LNCAP (cell line): ENCODE measurements around the gene AIFM1.

Source experiments
- TF ChIP-seq, protein P1 (sequence below): fragments of 450-650 bp; IDR thresholded peaks from 2 replicates; pipeline ENCODE4 v1.5.1; 2017; ENCODE audit warnings: mild to moderate bottlenecking

Gene AIFM1

DNA sequence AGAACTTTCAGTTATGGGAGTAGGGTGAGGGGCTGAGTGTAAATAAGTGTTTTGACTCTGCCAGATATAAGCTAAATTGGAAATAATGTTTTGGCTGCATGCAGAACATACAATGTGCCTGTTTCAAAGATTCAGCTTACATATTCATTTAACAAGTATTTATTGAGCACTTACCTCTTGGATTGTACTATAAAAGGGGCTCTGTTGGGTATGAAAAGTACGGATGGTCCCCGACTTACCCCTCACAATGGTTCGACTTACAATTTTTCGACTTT is 799 bp upstream of the AIFM1 start:
- TF ChIP-seq, protein P1, sequence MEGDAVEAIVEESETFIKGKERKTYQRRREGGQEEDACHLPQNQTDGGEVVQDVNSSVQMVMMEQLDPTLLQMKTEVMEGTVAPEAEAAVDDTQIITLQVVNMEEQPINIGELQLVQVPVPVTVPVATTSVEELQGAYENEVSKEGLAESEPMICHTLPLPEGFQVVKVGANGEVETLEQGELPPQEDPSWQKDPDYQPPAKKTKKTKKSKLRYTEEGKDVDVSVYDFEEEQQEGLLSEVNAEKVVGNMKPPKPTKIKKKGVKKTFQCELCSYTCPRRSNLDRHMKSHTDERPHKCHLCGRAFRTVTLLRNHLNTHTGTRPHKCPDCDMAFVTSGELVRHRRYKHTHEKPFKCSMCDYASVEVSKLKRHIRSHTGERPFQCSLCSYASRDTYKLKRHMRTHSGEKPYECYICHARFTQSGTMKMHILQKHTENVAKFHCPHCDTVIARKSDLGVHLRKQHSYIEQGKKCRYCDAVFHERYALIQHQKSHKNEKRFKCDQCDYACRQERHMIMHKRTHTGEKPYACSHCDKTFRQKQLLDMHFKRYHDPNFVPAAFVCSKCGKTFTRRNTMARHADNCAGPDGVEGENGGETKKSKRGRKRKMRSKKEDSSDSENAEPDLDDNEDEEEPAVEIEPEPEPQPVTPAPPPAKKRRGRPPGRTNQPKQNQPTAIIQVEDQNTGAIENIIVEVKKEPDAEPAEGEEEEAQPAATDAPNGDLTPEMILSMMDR = no peak

DNA sequence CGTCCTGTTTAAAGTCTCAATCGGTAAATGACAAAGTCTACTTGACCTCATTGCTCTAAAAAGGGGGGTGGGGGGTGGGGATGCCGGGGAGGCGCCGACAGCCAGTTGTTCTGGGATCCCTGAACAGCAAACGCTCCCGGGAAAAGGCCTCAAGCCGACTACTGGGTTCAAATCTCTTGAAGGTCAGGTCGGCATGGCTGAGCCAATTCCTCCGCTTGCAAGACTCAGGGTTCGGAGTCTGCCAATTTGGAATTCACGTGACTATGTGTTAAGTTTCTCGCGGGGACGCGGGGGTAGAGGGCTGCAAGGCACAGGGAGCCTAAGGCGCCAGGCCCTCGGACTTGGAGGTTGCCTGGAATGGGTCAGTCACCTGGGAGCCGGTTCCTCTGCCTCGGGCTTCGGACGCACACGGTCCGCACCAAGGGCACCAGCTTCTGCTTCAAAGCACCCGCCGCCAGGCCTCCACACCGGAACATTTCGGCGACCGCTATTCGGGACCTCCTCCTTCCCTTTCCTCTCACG is 399 bp downstream of the AIFM1 start:
- TF ChIP-seq, protein P1 = no peak

- TF ChIP-seq, protein P1 = no peak
These were observed 2.2 kb downstream of the AIFM1 start for GRCh38 chrX:130163398-130163797.

DNA sequence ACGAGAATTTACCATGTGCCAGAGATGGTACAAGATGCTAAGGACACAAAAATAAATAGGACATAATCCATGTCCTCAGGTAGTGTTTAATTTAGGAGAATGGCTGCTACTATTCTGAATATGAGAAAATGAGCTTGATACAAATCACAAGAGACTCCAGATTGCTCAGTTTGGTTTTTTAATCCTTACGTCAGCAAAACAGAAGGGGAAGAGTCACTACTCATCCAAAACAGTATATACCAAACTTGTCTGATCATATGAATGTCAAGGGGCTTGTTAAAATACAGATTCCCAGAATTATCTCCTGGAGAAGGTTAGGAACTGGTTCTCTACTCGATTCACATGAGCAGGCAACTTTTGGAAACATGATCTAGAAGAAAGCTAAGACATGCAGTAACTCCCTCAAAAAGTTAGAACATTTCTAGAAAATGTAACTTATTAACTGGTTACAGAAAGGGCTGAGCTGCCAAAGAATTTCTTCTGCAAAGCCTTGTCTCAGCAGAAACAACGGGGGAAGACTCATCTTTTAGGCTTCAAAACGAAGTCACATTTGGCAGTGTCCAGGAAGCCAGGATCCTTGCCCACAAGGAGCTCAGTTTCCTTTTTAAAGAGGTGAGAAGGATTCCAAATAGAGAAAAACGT is 3.4 kb downstream of the AIFM1 start:
- TF ChIP-seq, protein P1 = no peak

DNA sequence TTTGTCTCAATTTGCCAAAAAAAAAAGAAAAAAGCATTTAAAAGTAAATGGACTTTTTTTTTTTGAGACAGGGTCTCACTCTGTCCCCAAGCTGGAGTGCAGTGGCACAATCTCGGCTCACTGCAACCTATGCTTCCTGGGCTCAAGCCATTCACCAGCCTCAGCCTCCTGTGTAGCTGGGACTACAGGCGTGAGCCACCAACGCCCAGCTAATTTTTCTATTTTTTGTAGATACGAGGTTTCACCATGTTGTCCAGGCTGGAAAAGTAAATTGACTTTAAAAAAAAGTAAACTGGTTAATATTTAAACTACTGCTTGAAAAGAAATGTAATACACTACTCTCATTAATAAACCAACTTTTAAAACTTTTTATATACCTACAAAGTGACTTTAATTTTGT is 5.9 kb downstream of the AIFM1 start:
- TF ChIP-seq, protein P1 = no peak

- TF ChIP-seq, protein P1 = no peak
These were observed 7.3 kb downstream of the AIFM1 start for GRCh38 chrX:130158311-130158710.

DNA sequence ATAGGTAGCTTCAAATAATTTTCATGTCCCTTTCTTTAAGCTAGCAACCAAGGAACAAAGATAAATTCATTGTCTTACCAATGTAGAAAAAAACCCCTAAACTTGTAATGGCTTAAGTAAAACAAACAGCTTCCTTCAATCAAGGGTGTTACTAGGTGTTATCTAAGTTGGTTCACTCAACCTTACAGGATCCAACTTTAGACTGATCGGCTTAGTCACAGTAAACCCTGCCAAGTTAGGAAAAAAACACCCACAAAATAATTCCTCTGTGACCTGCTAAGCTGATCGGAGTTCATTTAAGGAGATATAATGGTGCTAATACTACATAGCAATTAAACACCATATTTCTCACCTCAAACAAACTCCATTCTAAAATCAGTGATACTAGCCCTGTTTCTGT is 10.1 kb downstream of the AIFM1 start:
- TF ChIP-seq, protein P1 = no peak

- TF ChIP-seq, protein P1 = no peak
These were observed 18.0 kb downstream of the AIFM1 start for GRCh38 chrX:130147631-130148030.
